Peyer's patch (tissue), 4 donors: ENCODE results near the gene SAYSD1. TPM values are rescaled to one million over a fixed set of nuclear protein-coding genes. Genes with fewer than 3 reads are reported as not detected.

Experiments
- DNase-seq, 3 donors: peaks; one replicate each; pipeline ENCODE4 v3.0.0-alpha.2; 2017 to 2019
- H3K27ac ChIP-seq, 4 donors: fragments of 200-600 bp; sonication (generic); one replicate each; pipeline ENCODE4 v1.5.1; 2016 to 2019
- H3K27me3 ChIP-seq, 2 donors: fragments of 200-600 bp; sonication (generic); one replicate each; pipeline ENCODE4 v1.5.1; 2019
- H3K36me3 ChIP-seq, 3 donors: fragments of 200-600 bp; sonication (generic); one replicate each; pipeline ENCODE4 v1.5.1; 2016 to 2019
- H3K4me1 ChIP-seq, 4 donors: fragments of 200-600 bp; sonication (generic); one replicate each; pipeline ENCODE4 v1.5.1; 2016 to 2019
- H3K4me3 ChIP-seq, 4 donors: fragments of 200-600 bp; sonication (generic); 1 replicate in 3 of 4; 2 replicates in 1 of 4; pipeline ENCODE4 v1.5.1; 2016 to 2019; ENCODE audit warnings: mild to moderate bottlenecking in 1 of 4
- H3K9me3 ChIP-seq, 4 donors: fragments of 200-600 bp; sonication (generic); one replicate each; pipeline ENCODE4 v1.5.1; 2016 to 2019; ENCODE audit warnings: mild to moderate bottlenecking in 1 of 4
- CTCF ChIP-seq, 6 experiments: fragments of 450-650 bp in 4 of 6; fragments of 200-600 bp in 2 of 6; sonication (generic) in 1 of 6; IDR thresholded peaks; one replicate each; pipeline ENCODE4 v1.5.1; 2017 to 2019; ENCODE audit warnings: antibody characterized with exemption in 6 of 6, mild to moderate bottlenecking in 3 of 6, moderate library complexity in 1 of 6
- POLR2A ChIP-seq, 2 donors: fragments of 450-650 bp; IDR thresholded peaks; one replicate each; pipeline ENCODE4 v1.5.1; 2017; ENCODE audit warnings: antibody characterized with exemption in 2 of 2, mild to moderate bottlenecking in 2 of 2, moderate library complexity in 2 of 2
- total RNA-seq, 4 donors: library from RNA; depleted of rRNA; stranded (reverse); fragments of >200 nt; gene quantifications; one replicate each; pipeline ENCODE4 v1.1.0, GENCODE V29; 2016

Gene SAYSD1
- total RNA-seq, 4 donors from 2014 or later, result 12.4 to 24.7 (median 19.1) TPM

DNA sequence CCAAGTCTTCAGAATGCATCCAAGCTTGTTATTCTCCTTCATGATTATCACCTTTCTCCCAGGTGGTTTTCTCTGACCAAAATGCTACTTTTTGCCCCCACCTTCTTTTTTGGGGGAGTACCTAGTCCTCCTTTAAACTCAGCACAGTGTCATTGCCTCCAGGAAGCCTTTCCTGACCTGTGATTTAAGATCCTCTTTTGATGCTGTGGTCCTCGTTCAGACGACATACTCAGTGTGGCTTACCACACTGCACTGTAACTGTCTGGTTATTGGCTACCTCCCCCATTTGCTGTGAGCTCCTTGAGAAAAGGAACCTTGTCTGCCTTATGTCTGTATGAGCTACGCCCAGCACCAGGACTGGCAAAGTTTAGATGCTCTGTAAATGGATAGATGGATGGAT lies 14.6 kb downstream of the SAYSD1 start:
- Histone ChIP-seq H3K4me1 (no peaks in the 10 kb centered on the region), H3K9me3 (no peaks in the 10 kb centered on the region), H3K27ac (no peak overlapping the region), H3K4me3 (no peak overlapping the region), H3K36me3 (peaks cover 0 to 6% (median 0%) of the 10 kb centered on the region in 3 donors), H3K27me3 (no peaks in the 10 kb centered on the region)
- DNase-seq, result no peak
- TF ChIP-seq POLR2A (IDR thresholded peaks at IDR 0.05) (no peak), CTCF (IDR thresholded peaks at IDR 0.05) (no peak)

DNA sequence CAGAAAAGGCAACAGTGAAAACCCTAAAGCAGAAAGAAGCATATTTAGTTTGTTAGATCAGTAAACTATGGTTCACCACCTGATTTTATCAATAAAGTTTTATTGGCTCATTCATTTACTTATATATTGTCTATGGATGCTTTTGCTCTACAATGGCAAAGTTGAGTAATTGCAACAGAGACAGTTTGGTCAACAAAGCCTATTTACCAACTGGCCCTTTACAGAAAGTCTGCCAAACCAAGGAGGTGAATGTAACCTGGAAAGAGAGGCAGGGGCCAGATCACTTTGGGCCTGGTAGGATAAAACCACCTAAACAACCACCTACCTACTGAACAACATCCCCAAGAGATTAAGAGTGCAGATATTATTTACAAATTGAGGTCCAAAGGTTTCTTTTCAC lies 19.4 kb downstream of the SAYSD1 start:
- Histone ChIP-seq H3K27ac (no peak overlapping the region), H3K9me3 (no peaks in the 10 kb centered on the region), H3K4me1 (no peaks in the 10 kb centered on the region), H3K27me3 (no peaks in the 10 kb centered on the region), H3K4me3 (no peak overlapping the region), H3K36me3 (no peaks in the 10 kb centered on the region)
- DNase-seq, result no peak
- no peak for TF ChIP-seq CTCF (IDR thresholded peaks at IDR 0.05)
- TF ChIP-seq POLR2A (IDR thresholded peaks at IDR 0.05), result no peak

- DNase-seq, result no peak
- Histone ChIP-seq H3K4me1 (no peaks in the 10 kb centered on the region), H3K27me3 (no peaks in the 10 kb centered on the region), H3K9me3 (no peaks in the 10 kb centered on the region), H3K27ac (no peak overlapping the region), H3K36me3 (no peaks in the 10 kb centered on the region), H3K4me3 (no peak overlapping the region)
- no peak for TF ChIP-seq CTCF (IDR thresholded peaks at IDR 0.05)
These were observed 21.8 kb downstream of the SAYSD1 start for GRCh38 chr6:39093149-39093708.

DNA sequence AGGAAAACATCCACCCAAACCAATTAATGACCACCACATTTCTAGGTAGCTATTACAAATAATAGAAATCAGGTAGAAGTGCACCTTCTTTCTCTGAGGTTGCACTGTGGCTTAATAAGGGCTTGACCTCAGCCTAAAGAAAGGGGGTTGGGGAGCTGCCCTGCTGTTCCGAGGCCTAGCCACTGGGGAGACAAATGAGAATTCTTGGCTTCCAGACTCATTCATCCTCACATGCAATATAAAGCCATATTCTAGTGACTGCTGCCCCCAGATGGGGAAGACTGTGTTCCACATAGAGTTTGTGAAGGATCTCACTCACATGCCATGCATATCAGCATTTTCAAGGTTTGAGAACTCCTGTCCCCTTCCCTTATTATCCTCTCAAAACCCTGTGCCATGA lies 22.9 kb downstream of the SAYSD1 start:
- DNase-seq, result no peak

GRCh38 chr6:39091220-39091619 lies 23.8 kb downstream of the SAYSD1 start:
- no peaks in the 10 kb centered on the region for H3K4me1 ChIP-seq
- H3K27me3 ChIP-seq, result no peaks in the 10 kb centered on the region
- no peaks in the 10 kb centered on the region for H3K36me3 ChIP-seq
- no peak overlapping the region for H3K27ac ChIP-seq
- no peaks in the 10 kb centered on the region for H3K9me3 ChIP-seq
- DNase-seq, result no peak
- TF ChIP-seq POLR2A (IDR thresholded peaks at IDR 0.05), result no peak
- no peak for TF ChIP-seq CTCF (IDR thresholded peaks at IDR 0.05)
- no peak overlapping the region for H3K4me3 ChIP-seq

More for the DNA sequence above, 22.9 kb downstream of the SAYSD1 start:
- no peaks in the 10 kb centered on the region for H3K36me3 ChIP-seq
- TF ChIP-seq CTCF (IDR thresholded peaks at IDR 0.05) (no peak), POLR2A (IDR thresholded peaks at IDR 0.05) (no peak)
- H3K27me3 ChIP-seq, result no peaks in the 10 kb centered on the region
- no peaks in the 10 kb centered on the region for H3K9me3 ChIP-seq
- H3K4me3 ChIP-seq, result no peak overlapping the region
- H3K4me1 ChIP-seq, result no peaks in the 10 kb centered on the region
- no peak overlapping the region for H3K27ac ChIP-seq

GRCh38 chr6:39090036-39090435 lies 24.9 kb downstream of the SAYSD1 start:
- Histone ChIP-seq H3K4me1 (no peaks in the 10 kb centered on the region), H3K9me3 (no peaks in the 10 kb centered on the region), H3K36me3 (no peaks in the 10 kb centered on the region), H3K4me3 (no peak overlapping the region), H3K27ac (no peak overlapping the region), H3K27me3 (no peaks in the 10 kb centered on the region)
- TF ChIP-seq CTCF (IDR thresholded peaks at IDR 0.05), result no peak
- TF ChIP-seq POLR2A (IDR thresholded peaks at IDR 0.05), result no peak
- no peak for DNase-seq
